ENCODE data around the gene TIFAB.

The TIFAB gene

GRCh38 chr5:135481909-135482311 is 29.8 kb upstream of the TIFAB start:
- no peak for DNase-seq

- DNase-seq: no peak
Measured at GRCh38 chr5:135481387-135481786, 29.2 kb upstream of the TIFAB start.

GRCh38 chr5:135480511-135480910 is 28.4 kb upstream of the TIFAB start:
- no peak for DNase-seq

- no peak for DNase-seq
Measured at GRCh38 chr5:135478938-135479337, 26.8 kb upstream of the TIFAB start.

- DNase-seq: peak; percentile 48
Measured at GRCh38 chr5:135477613-135478066, 25.5 kb upstream of the TIFAB start.

GRCh38 chr5:135476615-135477581 is 24.7 kb upstream of the TIFAB start:
- peak; percentile 18 for DNase-seq

- peak; percentile 71 for DNase-seq
Measured at GRCh38 chr5:135473956-135474670, 22.0 kb upstream of the TIFAB start.

GRCh38 chr5:135472141-135472540 is 20.0 kb upstream of the TIFAB start:
- no peak for DNase-seq

GRCh38 chr5:135471726-135472125 is 19.6 kb upstream of the TIFAB start:
- DNase-seq: no peak

GRCh38 chr5:135469911-135470310 is 17.8 kb upstream of the TIFAB start:
- no peak for DNase-seq

- no peak for DNase-seq
Measured at GRCh38 chr5:135468541-135468940, 16.4 kb upstream of the TIFAB start.

- DNase-seq: no peak
Measured at GRCh38 chr5:135467871-135468485, 15.8 kb upstream of the TIFAB start.

GRCh38 chr5:135467051-135467625 is 15.0 kb upstream of the TIFAB start:
- no peak for DNase-seq

- DNase-seq: peak; percentile 91
Measured at GRCh38 chr5:135466178-135467050, 14.3 kb upstream of the TIFAB start.

- DNase-seq: no peak
Measured at GRCh38 chr5:135465391-135466122, 13.4 kb upstream of the TIFAB start.

- peak; percentile 91 for DNase-seq
Measured at GRCh38 chr5:135462304-135462703, 10.2 kb upstream of the TIFAB start.

GRCh38 chr5:135461481-135462151 is 9.5 kb upstream of the TIFAB start:
- DNase-seq: no peak

- DNase-seq: no peak
Measured at GRCh38 chr5:135460246-135461033, 8.3 kb upstream of the TIFAB start.

- no peak for DNase-seq
Measured at GRCh38 chr5:135458921-135459331, 6.8 kb upstream of the TIFAB start.

GRCh38 chr5:135458356-135458755 is 6.2 kb upstream of the TIFAB start:
- DNase-seq: no peak

All from islet precursor cell (in vitro differentiated cells).